GM12875 (cell line): Measurements from ENCODE around the gene ATP7B.
"Not testable (repeated sequence)": the region's sequence is repeated elsewhere in the genome, so short reads cannot be mapped to it uniquely, and the experiment has no call there.

Experiments used
- H3K4me3 ChIP-seq: one replicate; pipeline ENCODE4 v1.5.1; 2011; ENCODE audit warnings: low read depth, low read length, control low read depth
- TF ChIP-seq, protein P1 (sequence below): IDR thresholded peaks from 2 replicates; pipeline ENCODE4 v1.5.1; 2011; ENCODE audit warnings: low read depth, mild to moderate bottlenecking, control low read depth, inconsistent platforms, low read length, moderate library complexity, borderline replicate concordance; ENCODE audit not compliant: insufficient read depth

The ATP7B gene

DNA sequence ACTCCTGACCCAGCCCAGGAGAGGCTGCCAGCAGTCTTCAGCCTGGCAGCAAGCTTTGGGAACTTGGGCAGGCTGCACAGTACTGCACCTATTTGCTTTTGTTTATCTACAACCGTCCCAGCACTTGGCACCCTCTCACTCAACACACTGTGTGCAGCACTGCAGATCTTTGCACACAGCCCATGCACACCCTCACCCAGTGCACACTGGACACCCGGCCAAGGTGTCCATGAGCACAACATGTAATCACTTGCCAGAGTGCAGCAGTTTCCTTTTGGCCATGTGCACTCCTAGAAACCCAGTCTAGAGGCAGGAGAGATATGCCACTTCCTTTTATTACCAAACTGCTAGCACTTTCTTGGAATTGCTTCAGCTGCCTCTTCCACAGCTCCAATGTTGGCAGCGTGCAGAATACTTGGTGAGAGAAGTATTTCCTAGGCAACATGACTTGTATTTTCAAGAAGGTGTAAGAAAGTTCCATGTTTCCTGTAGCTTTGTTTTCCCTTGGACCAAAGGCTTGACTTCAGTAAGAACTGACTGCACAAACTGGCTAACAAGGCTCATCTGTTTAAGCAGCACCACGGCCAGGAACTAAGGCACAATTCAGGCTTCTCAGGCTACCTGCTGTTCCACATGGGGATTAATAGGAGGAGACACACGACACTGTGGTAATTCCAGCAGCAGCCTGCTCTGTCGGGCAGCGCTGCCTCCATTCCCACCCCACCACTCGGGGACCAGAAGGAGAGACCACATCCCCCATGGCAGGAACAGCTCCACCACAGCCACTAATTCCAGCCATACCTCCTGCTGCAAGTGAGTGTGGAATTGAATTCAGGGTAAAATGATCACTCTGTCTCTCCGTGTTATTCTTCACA lies 15.3 kb downstream of the ATP7B start:
- TF ChIP-seq, protein P1, sequence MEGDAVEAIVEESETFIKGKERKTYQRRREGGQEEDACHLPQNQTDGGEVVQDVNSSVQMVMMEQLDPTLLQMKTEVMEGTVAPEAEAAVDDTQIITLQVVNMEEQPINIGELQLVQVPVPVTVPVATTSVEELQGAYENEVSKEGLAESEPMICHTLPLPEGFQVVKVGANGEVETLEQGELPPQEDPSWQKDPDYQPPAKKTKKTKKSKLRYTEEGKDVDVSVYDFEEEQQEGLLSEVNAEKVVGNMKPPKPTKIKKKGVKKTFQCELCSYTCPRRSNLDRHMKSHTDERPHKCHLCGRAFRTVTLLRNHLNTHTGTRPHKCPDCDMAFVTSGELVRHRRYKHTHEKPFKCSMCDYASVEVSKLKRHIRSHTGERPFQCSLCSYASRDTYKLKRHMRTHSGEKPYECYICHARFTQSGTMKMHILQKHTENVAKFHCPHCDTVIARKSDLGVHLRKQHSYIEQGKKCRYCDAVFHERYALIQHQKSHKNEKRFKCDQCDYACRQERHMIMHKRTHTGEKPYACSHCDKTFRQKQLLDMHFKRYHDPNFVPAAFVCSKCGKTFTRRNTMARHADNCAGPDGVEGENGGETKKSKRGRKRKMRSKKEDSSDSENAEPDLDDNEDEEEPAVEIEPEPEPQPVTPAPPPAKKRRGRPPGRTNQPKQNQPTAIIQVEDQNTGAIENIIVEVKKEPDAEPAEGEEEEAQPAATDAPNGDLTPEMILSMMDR = no peak
- H3K4me3 ChIP-seq = no peak overlapping the region

DNA sequence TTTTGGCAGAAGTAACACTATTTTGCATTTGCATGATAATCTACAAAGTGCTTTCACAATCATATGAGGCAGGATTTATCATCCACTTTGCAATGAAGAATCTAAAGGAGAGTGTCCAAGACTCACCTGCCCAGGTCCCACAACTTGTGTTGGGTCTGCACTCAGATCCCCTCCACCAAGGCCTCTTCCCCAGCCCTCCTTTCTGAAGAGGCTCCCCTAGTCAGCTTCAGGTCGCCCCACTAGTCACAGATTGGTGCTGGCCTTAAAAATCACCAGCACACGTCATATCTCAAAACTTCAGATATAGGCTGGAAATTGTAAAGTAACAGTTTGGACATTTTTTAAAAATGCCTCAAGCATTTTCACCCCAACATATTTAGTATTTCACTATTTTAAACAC lies 17.5 kb downstream of the ATP7B start:
- no peak overlapping the region for H3K4me3 ChIP-seq

DNA sequence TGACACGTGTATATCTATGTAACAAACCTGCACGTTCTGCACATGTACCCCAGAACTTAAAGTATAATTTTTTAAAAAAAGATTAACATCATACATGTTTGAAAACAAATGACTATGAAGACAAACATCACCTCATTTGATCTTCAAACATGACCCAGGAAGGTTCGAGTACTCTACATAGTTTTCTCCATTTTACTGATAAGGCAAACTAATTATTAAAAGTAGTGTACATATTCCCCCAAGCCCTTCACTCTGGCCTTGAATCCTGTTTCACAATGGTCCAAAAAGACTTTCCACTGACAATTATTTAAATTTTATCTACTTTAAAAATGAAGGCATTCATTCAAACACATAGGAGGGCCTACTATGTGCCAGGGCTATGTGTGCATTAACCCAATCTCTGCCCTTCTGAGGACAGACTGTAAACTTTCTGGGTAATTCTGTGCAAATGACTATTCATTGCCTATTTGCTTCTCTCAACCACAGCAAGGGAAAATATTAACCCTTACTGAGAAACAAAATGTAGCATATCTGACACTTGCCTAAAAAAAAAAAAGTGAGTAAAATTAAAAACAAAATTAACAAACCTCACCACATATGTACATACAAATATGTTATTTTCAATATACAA lies 22.1 kb downstream of the ATP7B start:
- no peak overlapping the region for H3K4me3 ChIP-seq
- TF ChIP-seq, protein P1 = no peak

More for the DNA sequence above, 17.5 kb downstream of the ATP7B start:
- TF ChIP-seq, protein P1 = no peak

DNA sequence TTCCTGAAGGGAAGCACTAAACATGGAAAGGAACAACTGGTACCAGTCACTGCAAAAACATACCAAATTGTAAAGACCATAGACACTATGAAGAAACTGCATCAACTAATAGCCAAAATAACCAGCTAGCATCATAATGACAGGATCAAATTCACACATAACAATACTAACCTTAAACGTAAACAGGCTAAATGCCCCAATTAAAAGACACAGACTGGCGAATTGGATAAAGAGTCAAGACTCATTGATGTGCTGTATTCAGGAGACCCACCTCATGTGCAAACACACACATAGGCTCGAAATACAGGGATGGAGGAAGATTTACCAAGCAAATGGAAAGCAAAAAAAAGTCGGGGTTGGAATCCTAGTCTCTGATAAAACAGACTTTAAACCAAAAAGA lies 26.3 kb downstream of the ATP7B start:
- H3K4me3 ChIP-seq = not testable (repeated sequence)

DNA sequence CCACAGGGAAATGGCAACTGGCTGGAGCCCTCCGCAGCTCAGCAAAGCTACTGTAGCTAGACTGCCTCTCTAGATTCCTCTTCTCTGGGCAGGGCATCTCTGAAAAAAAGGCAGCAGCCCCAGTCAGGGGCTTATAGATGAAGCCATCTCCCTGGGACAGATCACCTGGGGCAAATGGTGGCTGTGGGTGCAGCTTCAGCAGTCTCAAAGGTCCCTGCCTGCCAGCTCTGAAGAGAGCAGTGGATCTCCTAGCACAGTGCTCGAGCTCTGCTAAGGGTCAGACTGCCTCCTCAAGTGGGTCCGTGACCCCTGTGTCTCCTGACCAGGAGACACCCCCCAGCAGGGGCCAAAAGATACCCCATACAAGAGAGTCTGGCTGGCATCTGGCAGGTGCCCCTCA lies 28.0 kb downstream of the ATP7B start:
- not testable (repeated sequence) for H3K4me3 ChIP-seq

DNA sequence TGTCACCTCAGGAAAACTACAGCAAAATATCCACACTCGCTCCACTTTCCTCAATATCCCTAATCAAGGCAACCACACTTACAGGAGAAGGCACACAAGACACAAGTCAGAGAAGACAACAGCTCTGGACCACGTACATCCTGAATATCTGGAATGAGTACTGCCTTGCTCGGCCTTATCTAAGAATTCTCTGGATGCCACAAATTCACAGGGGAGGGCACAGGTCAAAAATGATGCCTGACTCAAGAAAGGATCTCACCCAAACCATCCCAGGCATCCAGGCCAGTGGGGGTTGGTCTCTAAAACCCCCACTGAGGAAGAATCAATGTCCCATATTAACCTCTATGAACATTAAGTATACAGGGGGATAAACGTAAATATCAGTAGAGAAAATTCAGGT lies 29.9 kb downstream of the ATP7B start:
- TF ChIP-seq, protein P1 = no peak
- no peak overlapping the region for H3K4me3 ChIP-seq

DNA sequence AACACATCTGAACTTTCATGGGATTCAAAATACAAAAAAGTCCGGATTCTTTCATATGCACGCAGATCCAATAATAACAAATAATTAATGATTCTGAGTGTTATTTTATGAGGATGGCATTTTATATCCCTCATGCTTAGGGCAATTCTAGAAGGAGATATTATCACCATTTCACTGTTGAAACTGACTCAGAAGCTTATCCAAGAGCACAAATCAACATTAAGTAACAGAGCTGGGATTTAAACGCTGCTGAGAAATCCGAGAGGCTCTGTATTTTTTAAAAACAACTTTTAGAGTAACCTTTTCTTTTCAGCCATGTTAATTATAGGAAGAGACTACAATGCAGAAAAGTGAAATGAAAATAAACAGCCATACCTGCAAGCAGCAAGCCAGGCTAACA lies 30.3 kb downstream of the ATP7B start:
- TF ChIP-seq, protein P1 = no peak
- H3K4me3 ChIP-seq = no peak overlapping the region
